ENCODE data around the gene STXBP1. TPM values are rescaled to one million over a fixed set of nuclear protein-coding genes. Genes with fewer than 3 reads are reported as not detected.
"Not testable (repeated sequence)": the region's sequence is repeated elsewhere in the genome, so short reads cannot be mapped to it uniquely, and the experiment has no call there.

Gene STXBP1
- total and polyA plus RNA-seq, 2 of the 8 experiments (the other 6 are each of a cell fraction or from before 2014, with no cell fraction given): 11.5 to 60.9 TPM

DNA sequence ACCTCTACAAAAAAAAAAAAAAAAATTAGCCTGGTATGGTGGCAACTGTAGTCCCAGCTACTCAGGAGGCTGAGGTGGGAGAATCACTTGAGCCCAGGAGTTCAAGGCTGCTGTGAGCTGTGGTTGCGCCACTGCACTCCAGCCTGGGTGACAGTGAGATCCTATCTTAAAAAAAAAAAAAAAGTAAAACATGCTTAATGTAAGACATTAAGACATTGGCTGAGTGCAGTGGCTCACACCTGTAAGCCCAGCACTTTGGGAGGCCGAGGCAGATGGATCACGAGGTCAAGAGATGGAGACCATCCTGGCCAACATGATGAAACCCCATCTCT lies 27.6 kb upstream of the STXBP1 start:
- not testable (repeated sequence) for H3K23ac ChIP-seq (ENCODE audit: insufficient read length); DNase-seq (ENCODE audit: low read depth in 1 of 2, low spot score in 2 of 2); H3K14ac ChIP-seq (ENCODE audit: insufficient read length); H2BK20ac ChIP-seq (ENCODE audit: low read length); H4K91ac ChIP-seq (replicated peaks; ENCODE audit: insufficient read length, low read length); H3K4me1 ChIP-seq (replicated peaks in 1 of 4; ENCODE audit: control insufficient read depth in 3 of 4, insufficient read depth in 4 of 4, low read length in 3 of 4); H2BK15ac ChIP-seq (ENCODE audit: low read length); H3K79me2 ChIP-seq (ENCODE audit: control insufficient read depth in 1 of 2, insufficient read depth in 2 of 2, low read length in 2 of 2); H3K36me3 ChIP-seq (ENCODE audit: control insufficient read depth in 2 of 4, insufficient read depth in 4 of 4, low read length in 3 of 4); H3K4me2 ChIP-seq (ENCODE audit: insufficient read depth in 1 of 2, low read depth in 2 of 2, low read length in 2 of 2); H3K79me1 ChIP-seq (ENCODE audit: low read depth, low read length); H3K4ac ChIP-seq (replicated peaks; ENCODE audit: insufficient read length, low read depth, low read length); H2AK5ac ChIP-seq (ENCODE audit: low read depth, low read length); H3K4me3 ChIP-seq (ENCODE audit: extremely low read depth in 1 of 4, insufficient read depth in 2 of 4, low read depth in 3 of 4, low read length in 4 of 4); H3K27me3 ChIP-seq (replicated peaks in 1 of 4; ENCODE audit: control insufficient read depth in 3 of 4, extremely low read depth in 1 of 4, insufficient read depth in 3 of 4, low read length in 3 of 4); H3K9me3 ChIP-seq (ENCODE audit: insufficient read depth in 2 of 2, low read depth in 1 of 2, low read length in 1 of 2); H4K20me1 ChIP-seq (replicated peaks in 1 of 2; ENCODE audit: control insufficient read depth in 1 of 2, insufficient read depth in 2 of 2, low read length in 2 of 2); H3K9ac ChIP-seq (replicated peaks in 1 of 4; ENCODE audit: extremely low read depth in 1 of 4, low read depth in 3 of 4, low read length in 3 of 4); H2BK5ac ChIP-seq (ENCODE audit: low read depth, low read length); H2AFZ ChIP-seq (ENCODE audit: low read length); H2BK12ac ChIP-seq (ENCODE audit: low read depth, low read length); H3K56ac ChIP-seq (replicated peaks; ENCODE audit: insufficient read length, low read depth, low read length); FAIRE-seq; H4K8ac ChIP-seq (ENCODE audit: extremely low read depth, insufficient read depth, low read length); H2BK120ac ChIP-seq (replicated peaks; ENCODE audit: low read depth, low read length); H3K27ac ChIP-seq (ENCODE audit: low read depth, low read length); H4K5ac ChIP-seq (ENCODE audit: insufficient read length, low read depth, low read length); H3K23me2 ChIP-seq (ENCODE audit: low read depth, low read length); H3K18ac ChIP-seq (ENCODE audit: extremely low read depth, low read length)
- ChIA-PET POLR2A (ENCODE audit: partially characterized antibody) (interaction anchor here (0.6 to 2.4 kb wide), 3 partner anchors 29 to 137 kb away, joined by 3 to 7 read pairs (median 4); no protein-coding TSS in a partner anchor), CTCF (ENCODE audit: partially characterized antibody) (interaction anchor here (0.9 to 13.7 kb wide), 20 partner anchors 9 to 286 kb away, joined by 3 to 193 read pairs (median 6); partner anchors contain the start of gene TOR2A)
- WGBS, 2 experiments (ENCODE audit: extremely low coverage in 1 of 2, insufficient coverage in 1 of 2, insufficient read length in 1 of 2, insufficient replicate concordance in 2 of 2, low coverage in 1 of 2, low lambda C conversion rate in 2 of 2, missing lambda C conversion rate in 1 of 2): 98% methylated on average over 3 of the region's 3 CpGs; no CpG with 5 or more reads in 1 of the 2 experiments
